GM19239 (cell line): ENCODE results near the gene S1PR3.

Experiments used
- DNase-seq: peaks from one replicate; pipeline ENCODE4 v3.0.0; 2011; ENCODE audit warnings: low spot score; ENCODE audit not compliant: insufficient read length
- FAIRE-seq: peaks from 2 replicates; lab custom pipeline; 2011; peaks lifted over from hg19 to GRCh38; lab: Jason Lieb, UNC

The S1PR3 gene

GRCh38 chr9:88988796-88989641 is 2.2 kb upstream of the S1PR3 start:
- FAIRE-seq = no peak
- DNase-seq = no peak

GRCh38 chr9:88990041-88990728 is 1.1 kb upstream of the S1PR3 start:
- DNase-seq (no peak), FAIRE-seq (no peak)

DNA sequence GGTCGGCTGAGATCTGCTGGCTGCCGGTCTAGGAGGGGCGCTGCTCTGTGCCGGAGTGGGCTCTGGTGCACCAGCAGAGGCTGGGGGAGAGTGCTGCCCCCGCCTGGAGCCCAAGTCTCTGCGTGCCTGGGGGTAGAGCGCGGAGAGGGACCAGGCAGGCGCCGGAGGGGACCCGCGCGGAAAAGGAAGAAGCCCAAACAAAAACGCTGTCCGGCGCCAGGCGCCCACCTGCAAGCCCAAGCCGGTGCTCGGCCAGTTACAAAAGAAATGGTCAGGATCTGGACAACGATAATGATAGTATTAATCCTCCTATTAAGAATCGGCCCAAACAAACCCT is 571 bp upstream of the S1PR3 start:
- DNase-seq (no peak), FAIRE-seq (no peak)

DNA sequence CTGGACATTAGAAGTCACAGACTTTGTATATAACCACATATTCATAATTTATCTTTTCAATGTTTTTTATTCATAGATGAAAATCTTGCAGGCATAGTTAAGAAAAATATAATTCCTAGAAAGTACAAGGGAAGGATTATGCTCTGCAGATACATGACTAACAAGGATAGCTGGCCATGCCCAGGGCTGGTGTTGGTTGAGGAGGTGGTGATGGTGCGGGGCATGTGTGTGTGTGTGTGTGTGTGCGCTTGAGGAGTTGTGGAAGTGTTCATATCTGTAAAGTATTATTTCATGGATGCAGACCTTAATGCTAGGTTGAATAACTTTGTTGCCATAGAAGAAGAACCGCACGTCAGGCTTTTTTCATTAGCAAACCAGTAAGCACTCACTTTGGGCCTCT is 1.3 kb downstream of the S1PR3 start:
- no peak for DNase-seq
- FAIRE-seq = no peak

- DNase-seq (no peak), FAIRE-seq (no peak)
Observed at GRCh38 chr9:88993327-88993726, 2.1 kb downstream of the S1PR3 start.

GRCh38 chr9:88993871-88994460 is 2.7 kb downstream of the S1PR3 start:
- no peak for DNase-seq
- FAIRE-seq = no peak

GRCh38 chr9:88994469-88995199 is 3.4 kb downstream of the S1PR3 start:
- FAIRE-seq (no peak), DNase-seq (no peak)

GRCh38 chr9:88995200-88995577 is 3.9 kb downstream of the S1PR3 start:
- DNase-seq (no peak), FAIRE-seq (no peak)

DNA sequence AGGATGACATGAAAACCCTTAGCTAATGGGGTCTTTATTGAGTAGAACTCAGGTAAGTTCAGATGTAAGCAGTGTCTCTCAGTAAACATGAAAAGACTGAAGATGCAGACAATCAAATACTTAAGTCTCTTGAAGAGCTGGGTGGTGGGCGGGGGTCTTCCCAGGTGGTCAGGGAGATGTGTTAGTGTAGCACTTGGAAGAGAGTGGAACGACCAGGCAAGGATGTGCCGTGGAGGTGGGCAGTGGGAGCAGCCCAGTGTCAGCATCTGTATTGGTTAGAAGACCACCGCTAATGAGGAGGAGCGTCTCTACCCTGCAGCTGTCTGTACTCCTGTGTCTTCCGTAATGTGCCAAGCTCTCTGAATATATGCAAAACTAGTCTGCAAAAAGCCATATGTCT is 4.4 kb downstream of the S1PR3 start:
- DNase-seq (no peak), FAIRE-seq (no peak)

DNA sequence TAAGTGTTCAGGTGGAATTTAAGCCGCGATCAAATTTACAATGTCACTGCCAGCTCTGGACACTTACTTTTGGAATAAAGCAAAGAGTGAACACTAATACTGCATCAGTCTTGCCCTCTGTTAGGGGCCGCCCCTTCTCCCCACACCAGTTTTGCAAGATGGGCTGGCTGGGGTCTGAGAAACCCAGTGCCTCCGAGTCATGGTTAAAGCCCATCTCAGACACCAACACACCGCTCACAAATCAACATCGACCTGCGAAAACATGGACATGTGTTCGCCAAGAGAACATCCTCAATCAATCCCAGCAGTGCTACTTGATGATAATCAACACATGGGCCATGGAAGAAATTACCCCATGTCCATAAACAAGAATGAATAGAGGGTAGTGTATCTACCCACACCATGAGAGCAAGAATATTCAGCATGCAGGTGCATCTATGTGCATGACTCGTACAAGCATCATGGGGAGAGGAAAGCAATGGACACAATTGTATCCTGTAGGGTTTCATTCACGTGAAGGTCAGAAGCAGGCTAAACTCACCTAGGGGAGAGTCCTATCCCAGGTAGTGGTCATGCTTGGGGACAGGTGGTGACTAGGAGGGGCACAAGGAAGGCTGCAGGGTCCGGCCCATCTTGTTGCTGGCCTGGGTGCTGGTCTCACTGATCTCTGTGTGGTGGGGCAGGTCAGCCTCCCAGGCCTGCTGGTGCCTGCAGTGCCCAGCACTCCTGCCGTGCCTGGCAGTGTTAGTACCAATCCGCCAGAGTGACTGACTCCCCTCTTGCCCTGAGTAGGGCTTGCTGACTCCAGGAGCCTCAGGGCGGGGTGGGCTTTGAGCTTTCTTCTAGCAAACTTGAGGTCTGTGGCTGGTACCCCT is 5.0 kb downstream of the S1PR3 start:
- FAIRE-seq = no peak
- no peak for DNase-seq

DNA sequence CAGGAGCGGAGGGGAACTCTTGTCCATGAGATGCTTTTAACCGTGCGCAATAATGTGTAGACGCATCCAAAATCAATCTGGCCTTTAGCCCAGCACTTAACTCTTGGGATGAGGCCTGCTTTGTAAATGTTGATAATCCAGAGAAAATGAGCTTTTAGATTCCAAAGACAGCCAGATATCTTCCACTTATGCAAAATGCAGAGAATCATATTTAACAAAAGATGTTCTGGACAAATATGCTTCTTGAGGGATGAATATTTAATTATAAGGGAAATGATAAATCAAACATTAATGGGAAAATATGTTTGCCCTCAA is 5.6 kb downstream of the S1PR3 start:
- no peak for DNase-seq
- no peak for FAIRE-seq

DNA sequence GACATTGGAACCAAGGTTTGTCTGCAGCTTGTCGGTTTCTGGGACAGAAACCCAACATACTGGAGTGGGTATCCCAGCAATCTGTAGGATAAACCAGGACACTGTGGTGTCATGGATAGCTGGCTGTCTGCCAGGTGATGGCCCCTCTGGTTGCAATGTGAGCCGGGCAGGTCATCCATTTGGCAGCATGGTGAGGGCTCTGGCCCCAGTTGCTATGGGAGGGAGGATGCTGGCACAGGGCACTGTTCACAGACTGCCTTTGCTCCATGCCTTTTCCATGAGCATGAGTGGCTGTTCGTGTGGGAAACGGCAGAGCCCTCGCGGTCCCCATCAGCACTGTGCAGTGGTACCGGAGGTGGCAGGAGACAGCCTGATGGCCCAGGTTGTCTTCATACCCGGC is 6.4 kb downstream of the S1PR3 start:
- no peak for DNase-seq
- no peak for FAIRE-seq

DNA sequence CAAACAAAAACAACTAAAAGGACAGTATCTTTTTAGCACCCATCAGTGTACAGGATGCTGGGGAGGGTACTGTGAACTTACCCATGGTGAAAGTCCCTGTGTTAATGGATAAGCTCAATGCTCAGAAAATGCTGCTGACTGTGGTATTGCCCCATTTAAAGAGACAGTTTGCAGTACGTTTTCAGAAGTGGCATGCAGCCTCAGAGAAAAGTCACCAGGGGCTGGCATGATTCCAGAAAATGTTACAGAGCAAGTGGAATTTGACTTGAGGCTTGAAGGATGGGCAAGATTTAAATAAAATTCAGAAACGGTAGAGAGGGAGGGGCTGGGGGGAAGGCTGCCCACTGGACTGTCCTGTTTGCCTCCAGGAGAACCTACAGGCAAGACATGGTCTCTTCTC is 7.2 kb downstream of the S1PR3 start:
- DNase-seq = no peak
- no peak for FAIRE-seq

DNA sequence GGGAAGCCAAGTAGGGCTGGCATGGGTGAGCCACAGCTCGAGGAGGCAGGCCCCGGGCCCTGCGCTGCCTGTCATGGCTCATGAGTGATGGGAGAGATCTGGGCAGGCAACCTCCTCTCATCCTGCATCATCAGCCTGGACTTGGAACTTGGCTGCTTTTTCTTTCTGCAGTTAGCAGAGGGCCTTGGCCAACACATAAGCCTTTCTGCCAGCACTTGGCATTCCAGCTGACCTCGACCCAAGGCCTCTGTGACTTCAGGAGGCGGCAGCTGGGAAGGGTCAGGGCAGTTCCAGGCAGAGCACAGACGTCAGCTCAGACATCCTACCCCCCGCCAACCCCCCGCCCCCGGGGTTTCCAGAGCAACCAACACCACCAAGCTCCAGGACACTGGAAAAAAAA is 7.6 kb downstream of the S1PR3 start:
- no peak for DNase-seq
- FAIRE-seq = no peak

DNA sequence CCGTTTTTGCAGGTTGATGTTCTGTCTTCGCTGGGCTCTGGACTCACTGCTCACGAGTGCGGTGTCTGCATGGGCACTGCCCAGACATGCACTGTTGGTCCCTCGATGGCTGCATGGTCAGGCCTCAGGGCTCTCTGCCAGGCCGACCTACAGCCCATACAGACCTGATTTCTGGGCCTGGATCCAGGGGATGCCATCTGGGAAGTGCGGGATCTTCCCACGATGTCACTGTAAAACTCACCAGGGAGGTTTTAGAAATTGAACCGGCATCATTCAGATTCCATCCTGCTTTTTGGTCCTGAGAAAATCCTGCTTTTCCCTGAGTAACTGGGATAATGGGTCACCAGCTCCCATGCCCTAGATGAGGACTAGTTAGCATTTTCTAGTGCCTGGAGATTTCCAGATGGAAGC is 9.1 kb downstream of the S1PR3 start:
- FAIRE-seq (no peak), DNase-seq (no peak)

DNA sequence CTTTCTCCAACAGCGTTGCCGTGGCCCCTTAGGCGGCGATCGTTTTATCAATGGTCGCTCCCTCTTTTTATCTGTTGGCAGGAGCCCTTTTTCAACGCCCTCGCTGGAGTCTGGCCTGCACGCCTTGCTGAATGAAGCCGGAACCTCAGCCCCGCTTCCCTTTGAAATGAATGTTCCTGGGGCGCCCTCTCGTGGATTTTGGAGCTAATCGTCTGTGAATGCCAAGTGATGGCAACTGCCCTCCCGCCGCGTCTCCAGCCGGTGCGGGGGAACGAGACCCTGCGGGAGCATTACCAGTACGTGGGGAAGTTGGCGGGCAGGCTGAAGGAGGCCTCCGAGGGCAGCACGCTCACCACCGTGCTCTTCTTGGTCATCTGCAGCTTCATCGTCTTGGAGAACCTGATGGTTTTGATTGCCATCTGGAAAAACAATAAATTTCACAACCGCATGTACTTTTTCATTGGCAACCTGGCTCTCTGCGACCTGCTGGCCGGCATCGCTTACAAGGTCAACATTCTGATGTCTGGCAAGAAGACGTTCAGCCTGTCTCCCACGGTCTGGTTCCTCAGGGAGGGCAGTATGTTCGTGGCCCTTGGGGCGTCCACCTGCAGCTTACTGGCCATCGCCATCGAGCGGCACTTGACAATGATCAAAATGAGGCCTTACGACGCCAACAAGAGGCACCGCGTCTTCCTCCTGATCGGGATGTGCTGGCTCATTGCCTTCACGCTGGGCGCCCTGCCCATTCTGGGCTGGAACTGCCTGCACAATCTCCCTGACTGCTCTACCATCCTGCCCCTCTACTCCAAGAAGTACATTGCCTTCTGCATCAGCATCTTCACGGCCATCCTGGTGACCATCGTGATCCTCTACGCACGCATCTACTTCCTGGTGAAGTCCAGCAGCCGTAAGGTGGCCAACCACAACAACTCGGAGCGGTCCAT is 10.0 kb downstream of the S1PR3 start:
- FAIRE-seq (peak; percentile 94), DNase-seq (peak; percentile 68)

GRCh38 chr9:89001917-89002540 is 10.8 kb downstream of the S1PR3 start:
- FAIRE-seq = no peak

DNA sequence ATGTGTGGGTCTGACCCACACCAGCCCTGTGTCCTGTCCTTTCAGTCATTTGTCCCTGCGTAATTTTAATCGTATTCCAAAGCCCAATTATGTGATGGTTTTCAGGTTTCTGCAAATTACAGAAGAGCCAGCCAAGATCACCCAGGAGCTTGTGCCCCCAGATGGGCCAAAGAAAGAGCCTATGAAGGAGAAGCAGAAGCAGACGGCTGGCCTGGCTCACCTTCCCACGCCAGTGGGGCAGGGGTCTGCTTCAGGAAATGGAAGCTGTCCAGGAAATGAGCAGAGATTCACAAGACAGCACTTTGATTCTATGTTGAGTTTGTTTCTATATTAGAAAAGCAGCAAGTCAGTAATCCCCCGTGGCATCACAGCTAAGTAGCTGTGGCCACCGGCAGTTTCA is 11.7 kb downstream of the S1PR3 start:
- no peak for FAIRE-seq

More at GRCh38 chr9:89001917-89002540, 10.8 kb downstream of the S1PR3 start:
- no peak for DNase-seq

DNA sequence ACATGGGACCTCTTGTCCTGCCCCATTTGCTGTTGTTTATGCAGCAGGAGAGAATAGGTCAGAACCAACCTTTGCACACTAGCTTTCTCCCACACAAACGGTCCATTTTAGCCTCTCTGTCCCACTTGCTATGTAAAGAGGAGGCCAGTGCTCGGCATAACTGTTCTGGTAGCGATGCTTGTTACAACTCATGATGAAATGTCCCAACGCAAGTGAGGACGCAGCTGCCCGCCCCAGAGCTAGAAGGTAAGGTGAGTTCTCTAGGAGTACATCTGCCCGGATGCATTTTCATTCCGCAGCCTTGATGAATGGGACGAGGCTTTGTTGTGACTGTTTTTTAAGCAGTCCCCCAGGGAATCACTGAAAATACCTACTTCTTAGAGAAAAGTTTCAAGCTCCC is 14.1 kb downstream of the S1PR3 start:
- no peak for DNase-seq
- no peak for FAIRE-seq

More for the DNA sequence above, 11.7 kb downstream of the S1PR3 start:
- no peak for DNase-seq
